ENCODE measurements around the gene ZDHHC11.
"Not testable (repeated sequence)": the region's sequence is repeated elsewhere in the genome, so short reads cannot be mapped to it uniquely, and the experiment has no call there.

Gene ZDHHC11

GRCh38 chr5:859798-860296, 9.1 kb upstream of the ZDHHC11 start:
- no peak for DNase-seq (ENCODE audit: low read depth)

GRCh38 chr5:859391-859790, 8.6 kb upstream of the ZDHHC11 start:
- no peak for DNase-seq (ENCODE audit: low read depth)

DNA sequence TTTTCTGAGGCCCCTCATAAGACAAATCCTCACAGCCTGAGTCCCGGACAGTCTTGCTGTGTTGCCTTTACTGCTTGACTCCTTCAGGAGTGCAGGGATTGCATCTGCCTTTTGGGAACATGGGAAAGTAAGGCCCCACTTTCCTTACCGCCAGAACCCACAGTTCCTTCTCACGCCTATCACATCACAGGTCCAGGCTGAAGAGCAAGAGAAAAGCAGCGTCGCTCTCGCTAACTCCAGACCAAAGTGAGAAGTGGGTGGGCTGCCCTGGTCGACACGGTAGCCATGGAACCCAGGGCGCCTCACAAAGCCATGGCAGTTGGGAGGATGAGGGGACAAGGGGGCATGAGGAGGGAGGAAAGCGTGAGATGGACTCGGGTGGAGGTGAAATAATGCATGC, 7.9 kb upstream of the ZDHHC11 start:
- DNase-seq (ENCODE audit: low read depth): no peak

GRCh38 chr5:856531-857425, 6.0 kb upstream of the ZDHHC11 start:
- DNase-seq (ENCODE audit: low read depth): no peak

DNA sequence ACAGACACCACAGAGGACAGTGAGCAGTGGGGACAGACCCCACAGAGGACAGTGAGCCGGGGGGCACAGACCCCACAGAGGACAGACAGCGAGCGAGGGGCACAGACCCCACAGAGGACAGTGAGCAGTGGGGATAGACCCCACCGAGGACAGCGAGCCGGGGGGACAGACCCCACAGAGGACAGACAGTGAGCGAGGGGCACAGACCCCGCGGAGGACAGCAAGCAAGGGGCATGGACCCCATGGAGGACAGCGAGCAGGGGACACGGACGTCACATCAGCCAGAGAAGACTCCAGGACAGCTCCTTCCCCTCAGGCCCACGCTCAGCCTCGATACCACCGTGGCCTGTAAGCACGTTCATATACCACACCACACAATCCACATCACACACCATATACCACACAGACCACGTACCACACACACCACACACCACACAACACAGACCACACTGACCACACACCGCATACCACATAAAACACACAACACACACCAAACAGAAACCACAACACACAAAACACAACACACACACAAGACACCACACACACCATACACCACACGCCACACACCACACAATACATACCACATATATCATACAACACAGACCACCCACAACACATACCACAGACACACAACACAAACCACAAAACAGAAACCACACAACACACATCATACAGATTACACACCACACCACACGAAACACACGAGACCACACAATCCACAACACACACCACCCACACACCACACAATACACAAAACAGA, 5.2 kb upstream of the ZDHHC11 start:
- no peak for DNase-seq (ENCODE audit: low read depth)

DNA sequence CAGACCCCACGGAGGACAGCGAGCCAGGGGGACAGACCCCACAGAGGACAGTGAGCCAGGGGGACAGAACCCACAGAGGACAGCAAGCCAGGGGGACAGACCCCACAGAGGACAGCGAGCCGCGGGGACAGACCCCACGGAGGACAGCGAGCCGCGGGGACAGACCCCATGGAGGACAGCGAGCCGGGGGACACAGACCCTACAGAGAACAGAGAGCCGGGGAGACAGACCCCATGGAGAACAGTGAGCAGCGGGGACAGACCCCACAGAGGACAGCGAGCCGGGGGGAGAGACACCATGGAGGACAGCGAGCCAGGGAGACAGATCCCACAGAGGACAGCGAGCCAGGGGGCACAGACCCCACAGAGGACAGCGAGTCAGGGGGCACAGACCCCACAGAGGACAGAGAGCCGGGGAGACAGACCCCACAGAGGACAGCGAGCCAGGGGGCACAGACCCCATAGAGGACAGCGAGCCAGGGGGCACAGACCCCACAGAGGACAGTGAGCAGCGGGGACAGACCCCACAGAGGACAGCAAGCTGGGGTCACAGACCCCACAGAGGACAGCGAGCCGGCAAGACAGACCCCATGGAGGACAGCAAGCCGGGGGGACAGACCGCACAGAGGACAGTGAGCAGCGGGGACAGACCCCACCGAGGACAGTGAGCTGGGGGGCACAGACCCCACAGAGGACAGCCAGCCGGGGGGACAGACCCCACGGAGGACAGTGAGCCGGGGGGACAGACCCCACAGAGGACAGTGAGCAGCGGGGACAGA, 4.4 kb upstream of the ZDHHC11 start:
- DNase-seq (ENCODE audit: low read depth): no peak

- DNase-seq (ENCODE audit: low read depth): no peak
Observed at GRCh38 chr5:854217-854616, 3.4 kb upstream of the ZDHHC11 start.

GRCh38 chr5:853416-854090, 2.8 kb upstream of the ZDHHC11 start:
- not testable (repeated sequence) for DNase-seq (ENCODE audit: low read depth)

GRCh38 chr5:852431-853401, 1.9 kb upstream of the ZDHHC11 start:
- no peak for DNase-seq (ENCODE audit: low read depth)

DNA sequence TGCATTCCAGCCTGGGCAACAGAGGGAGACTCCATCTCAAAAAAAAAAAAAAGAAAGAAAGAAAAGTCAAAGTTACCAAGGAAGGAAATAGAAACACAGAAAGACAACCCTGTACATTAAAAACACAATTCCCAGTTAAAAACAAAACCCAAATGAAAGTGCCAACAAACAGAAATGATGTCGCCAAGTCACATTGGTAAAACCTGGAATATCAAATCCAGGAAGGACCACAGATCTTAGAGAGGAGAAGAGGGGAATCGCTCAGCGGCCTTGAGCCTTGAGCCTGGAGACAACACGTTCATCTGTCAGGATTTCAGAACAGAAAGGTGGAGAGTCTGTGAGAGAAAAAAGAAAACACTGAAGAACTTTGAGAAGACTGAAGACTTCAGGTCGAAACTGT, 1.2 kb upstream of the ZDHHC11 start:
- DNase-seq (ENCODE audit: low read depth): no peak

- DNase-seq (ENCODE audit: low read depth): no peak
Observed at GRCh38 chr5:851553-851952, 767 bp upstream of the ZDHHC11 start.

DNA sequence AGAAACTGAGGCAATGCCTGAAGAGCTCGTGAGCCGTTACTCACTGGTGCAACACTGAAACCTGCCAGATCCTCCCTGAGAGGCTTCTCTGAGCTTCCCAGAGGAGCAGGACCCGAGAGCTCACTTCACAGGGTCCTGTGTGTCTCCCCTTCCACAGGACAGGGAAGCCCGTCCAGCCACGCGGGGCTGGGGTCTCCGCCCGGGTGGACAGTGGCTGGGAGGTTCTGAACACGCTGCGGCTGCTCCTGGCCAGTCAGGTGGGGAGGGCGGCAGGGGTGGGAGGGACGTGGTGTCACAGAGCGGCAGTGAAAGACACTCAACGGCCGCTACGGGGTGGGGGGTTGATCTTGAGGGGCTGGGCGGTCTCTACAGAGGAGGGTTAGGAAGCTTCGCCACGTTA, 290 bp upstream of the ZDHHC11 start:
- DNase-seq (ENCODE audit: low read depth): no peak

GRCh38 chr5:849651-850301, 1.0 kb downstream of the ZDHHC11 start:
- DNase-seq (ENCODE audit: low read depth): no peak

GRCh38 chr5:848671-849111, 2.1 kb downstream of the ZDHHC11 start:
- no peak for DNase-seq (ENCODE audit: low read depth)

GRCh38 chr5:847736-848135, 3.0 kb downstream of the ZDHHC11 start:
- DNase-seq (ENCODE audit: low read depth): not testable (repeated sequence)

- not testable (repeated sequence) for DNase-seq (ENCODE audit: low read depth)
Observed at GRCh38 chr5:847212-847611, 3.6 kb downstream of the ZDHHC11 start.

GRCh38 chr5:846602-847091, 4.1 kb downstream of the ZDHHC11 start:
- DNase-seq (ENCODE audit: low read depth): not testable (repeated sequence)

DNA sequence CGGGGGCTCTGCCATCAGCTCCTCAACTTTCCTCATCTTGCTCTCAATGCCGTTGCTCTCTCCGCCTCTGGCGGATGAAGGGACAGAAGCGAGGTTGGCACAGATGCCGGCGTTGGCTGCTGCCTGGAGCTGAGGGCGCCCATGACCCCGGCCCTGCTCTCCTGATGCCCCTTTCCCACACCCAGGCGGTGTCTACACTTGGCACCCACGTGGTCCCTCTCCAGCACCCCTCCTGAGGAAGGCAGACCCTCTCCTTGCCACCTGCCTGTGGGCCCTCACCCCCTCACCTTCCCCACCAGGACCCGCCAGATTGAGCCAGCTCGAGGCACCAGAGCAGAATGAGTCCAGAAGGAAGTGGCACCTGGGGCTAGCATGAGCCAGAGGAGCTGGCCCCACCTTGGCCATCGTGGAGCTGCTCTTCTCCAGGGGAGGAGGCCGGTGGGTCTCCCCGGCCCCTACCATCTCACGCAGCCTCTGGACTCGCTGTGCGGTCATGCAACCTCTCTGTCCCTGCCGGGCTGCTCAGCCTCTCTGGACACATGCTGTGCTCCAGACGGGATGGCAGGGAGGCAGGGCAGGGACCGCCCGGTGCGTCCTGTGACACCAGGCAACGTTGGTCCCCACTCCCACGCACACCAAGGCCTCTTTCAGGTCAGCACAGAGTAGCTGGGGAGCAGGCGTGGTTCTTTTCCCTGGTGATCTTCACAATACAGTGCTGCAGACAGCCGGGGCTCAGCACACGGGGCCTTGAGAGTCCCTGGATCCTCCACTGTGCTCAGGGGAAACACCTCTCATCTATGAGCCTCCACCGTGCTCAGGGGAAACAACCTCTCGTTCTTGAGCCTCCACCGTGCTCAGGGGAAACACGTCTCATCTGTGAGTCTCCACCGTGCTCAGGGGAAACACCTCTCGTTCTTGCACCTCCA, 4.8 kb downstream of the ZDHHC11 start:
- not testable (repeated sequence) for DNase-seq (ENCODE audit: low read depth)

All from stimulated activated CD8-positive, alpha-beta memory T cell treated with anti-CD3 and anti-CD28 coated beads, Interleukin-12 subunit alpha, Interleukin-12 subunit beta, amount 100 ng/mL, for 1 hour (primary cell).